Adrenal gland (tissue), 5 donors: ENCODE data around the gene MALT1.

ENCODE experiments used
- POLR2A ChIP-seq, 2 donors: fragments of 450-650 bp; IDR thresholded peaks; one replicate each; pipeline ENCODE4 v1.6.1; 2017; ENCODE audit warnings: antibody characterized with exemption in 2 of 2, mild to moderate bottlenecking in 2 of 2, moderate library complexity in 1 of 2
- TF ChIP-seq, protein P1 (sequence below), 6 experiments: fragments of 450-650 bp in 4 of 6; fragments of 200-600 bp in 2 of 6; sonication (generic) in 1 of 6; IDR thresholded peaks; 1 replicate in 5 of 6; 2 replicates in 1 of 6; pipeline versions ENCODE4 v1.5.1 to v1.8.0; 2016 to 2021; ENCODE audit warnings: antibody characterized with exemption in 6 of 6, mild to moderate bottlenecking in 2 of 6, moderate library complexity in 1 of 6
- donor health status: DM: no; HTN: no; CAD: no.

DNA sequence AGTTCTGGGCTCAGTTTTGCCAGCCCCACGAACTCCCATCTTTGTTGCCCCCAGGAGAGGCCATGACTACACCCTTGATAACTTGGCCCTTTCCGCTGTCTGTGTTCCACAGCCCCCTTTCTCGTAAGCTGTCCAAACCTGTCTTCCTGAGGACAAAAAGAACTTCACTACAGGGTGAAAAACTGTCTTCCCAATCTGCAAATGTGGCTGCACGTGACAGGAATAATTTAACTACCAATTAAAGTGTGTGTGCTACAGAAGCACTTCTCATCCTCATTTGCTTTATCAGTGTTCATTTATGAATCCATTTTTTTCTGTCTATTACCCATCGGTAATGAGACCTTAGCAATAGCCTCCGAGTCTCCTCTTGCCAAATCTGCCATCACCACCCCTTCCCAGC, 33.3 kb upstream of the MALT1 start:
- TF ChIP-seq, protein P1, sequence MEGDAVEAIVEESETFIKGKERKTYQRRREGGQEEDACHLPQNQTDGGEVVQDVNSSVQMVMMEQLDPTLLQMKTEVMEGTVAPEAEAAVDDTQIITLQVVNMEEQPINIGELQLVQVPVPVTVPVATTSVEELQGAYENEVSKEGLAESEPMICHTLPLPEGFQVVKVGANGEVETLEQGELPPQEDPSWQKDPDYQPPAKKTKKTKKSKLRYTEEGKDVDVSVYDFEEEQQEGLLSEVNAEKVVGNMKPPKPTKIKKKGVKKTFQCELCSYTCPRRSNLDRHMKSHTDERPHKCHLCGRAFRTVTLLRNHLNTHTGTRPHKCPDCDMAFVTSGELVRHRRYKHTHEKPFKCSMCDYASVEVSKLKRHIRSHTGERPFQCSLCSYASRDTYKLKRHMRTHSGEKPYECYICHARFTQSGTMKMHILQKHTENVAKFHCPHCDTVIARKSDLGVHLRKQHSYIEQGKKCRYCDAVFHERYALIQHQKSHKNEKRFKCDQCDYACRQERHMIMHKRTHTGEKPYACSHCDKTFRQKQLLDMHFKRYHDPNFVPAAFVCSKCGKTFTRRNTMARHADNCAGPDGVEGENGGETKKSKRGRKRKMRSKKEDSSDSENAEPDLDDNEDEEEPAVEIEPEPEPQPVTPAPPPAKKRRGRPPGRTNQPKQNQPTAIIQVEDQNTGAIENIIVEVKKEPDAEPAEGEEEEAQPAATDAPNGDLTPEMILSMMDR (IDR thresholded peaks at IDR 0.05): no peak
- no peak for TF ChIP-seq POLR2A (IDR thresholded peaks at IDR 0.05)
